ENCODE results near the gene AGT.
"Not testable (repeated sequence)": the region's sequence is repeated elsewhere in the genome, so short reads cannot be mapped to it uniquely, and the experiment has no call there.

Gene AGT

GRCh38 chr1:230684998-230685397 lies 28.9 kb downstream of the AGT start:
- DNase-seq = no peak

DNA sequence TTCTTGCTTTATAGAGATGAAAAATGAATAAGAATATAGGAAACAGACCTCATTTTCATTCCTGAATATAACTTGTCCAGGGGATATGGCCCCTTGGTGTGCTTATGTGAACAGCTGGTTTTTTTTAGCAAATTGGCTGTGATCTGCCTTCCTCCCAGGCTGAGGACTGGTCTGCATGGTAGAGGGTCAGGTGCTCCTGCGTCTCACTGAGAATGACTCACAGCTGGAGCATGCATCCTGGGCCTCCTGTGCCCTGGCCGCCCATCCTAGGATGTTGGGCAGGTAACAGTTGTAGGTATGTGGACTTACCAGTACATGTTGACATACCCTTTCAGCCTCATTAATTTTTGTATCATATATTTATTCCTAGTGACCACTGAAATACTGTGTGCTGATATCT lies 29.8 kb downstream of the AGT start:
- DNase-seq = no peak

GRCh38 chr1:230682882-230683610 lies 30.9 kb downstream of the AGT start:
- DNase-seq = no peak

DNA sequence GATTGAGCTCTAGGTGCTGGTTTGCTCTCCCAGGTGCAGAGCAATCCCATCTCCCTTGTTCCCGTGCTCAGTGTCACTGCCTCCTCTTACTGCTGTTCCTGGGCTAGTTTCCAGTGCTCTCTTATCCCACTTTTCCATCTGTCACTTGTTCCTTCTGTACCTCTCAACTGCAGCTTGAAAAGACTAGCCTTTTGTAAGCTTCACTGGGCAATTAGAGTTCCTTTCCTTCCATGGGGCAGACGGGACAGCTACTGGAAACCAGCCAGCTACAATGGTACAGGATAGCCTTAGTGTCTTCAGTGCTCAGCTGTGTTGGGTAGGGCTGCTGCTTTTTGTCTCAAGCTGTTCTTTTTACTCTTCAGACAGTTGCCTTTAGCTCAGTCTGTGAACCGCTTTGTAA lies 31.6 kb downstream of the AGT start:
- no peak for DNase-seq

DNA sequence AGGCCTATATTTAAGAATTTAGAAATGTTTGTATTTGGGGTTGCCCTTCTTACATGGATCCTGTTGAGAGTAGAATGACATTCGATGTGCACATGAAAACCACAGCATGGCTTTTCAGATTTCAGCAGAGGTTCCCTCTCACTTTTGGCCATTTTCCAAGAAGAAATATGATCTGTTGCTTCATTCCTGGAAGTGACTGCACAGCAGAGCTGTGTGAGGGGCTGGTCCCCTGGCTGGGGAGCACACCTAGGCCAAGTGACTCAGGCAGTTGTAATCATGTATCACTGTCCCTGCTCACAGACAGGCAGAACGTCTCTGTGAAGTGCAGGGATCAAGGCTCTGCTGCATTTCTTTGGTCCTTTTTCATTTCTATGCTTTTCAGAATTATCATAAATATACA lies 32.3 kb downstream of the AGT start:
- DNase-seq = no peak

GRCh38 chr1:230680300-230681025 lies 33.5 kb downstream of the AGT start:
- DNase-seq = no peak

DNA sequence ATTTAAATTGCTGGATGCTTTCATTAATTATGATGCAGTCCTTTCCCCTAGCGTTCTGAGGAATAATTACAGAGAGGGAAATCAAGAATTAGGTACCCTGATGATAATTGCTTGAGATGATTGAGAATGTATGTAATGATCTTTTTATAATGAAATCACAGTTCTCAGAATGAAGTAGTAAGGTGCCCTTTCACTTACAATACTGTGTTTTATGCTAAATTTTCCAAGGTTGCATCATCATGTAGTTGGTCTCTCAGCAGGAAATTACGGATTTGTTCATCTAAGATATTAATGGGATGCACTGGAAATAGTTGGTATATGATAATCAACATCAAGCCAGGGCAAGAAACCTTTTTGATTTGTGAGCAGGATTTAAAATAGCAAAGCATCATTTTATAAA lies 34.1 kb downstream of the AGT start:
- DNase-seq = no peak

DNA sequence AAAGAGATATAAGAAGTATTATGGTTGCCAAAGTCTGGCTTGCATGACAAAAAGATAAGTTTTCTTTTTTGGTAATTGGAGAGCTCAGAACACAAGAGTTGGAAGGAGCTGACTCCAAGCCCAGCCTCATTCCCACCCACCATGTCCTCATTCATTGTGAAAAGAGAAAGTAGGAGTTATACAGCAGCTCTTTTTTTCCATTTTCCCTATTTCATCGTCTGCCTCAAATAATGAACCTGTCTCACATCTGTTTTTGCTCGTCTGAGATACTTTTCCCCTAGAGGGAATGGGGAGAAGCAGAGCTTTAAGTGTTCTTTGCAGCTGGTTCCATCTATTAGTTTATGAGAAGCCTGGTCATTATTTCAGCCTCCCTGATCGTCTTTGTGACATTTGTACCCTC lies 34.7 kb downstream of the AGT start:
- DNase-seq = no peak

- no peak for DNase-seq
Measured at GRCh38 chr1:230677200-230677599, 36.7 kb downstream of the AGT start.

- DNase-seq = no peak
Measured at GRCh38 chr1:230674581-230674980, 39.3 kb downstream of the AGT start.

DNA sequence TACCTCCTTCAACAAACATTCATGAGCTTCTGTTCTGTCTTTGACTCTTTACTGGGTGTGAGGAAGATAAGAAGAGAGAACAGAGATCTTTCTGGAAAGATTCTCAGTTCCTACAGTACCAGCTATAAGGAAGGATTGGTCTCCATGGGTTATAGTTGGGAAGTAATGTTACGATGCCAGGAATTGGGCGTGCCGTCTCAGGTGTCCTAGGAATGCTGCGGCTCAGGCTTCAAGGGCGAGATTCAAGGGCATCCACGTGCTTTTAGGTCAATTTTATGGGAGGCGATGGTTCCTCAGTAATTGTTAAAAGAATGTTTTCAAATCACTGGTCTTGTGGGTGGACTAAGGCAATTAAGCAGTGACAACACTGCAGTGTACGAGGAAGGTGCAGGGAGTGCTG lies 44.4 kb downstream of the AGT start:
- no peak for DNase-seq

- DNase-seq = no peak
Measured at GRCh38 chr1:230668227-230668626, 45.7 kb downstream of the AGT start.

DNA sequence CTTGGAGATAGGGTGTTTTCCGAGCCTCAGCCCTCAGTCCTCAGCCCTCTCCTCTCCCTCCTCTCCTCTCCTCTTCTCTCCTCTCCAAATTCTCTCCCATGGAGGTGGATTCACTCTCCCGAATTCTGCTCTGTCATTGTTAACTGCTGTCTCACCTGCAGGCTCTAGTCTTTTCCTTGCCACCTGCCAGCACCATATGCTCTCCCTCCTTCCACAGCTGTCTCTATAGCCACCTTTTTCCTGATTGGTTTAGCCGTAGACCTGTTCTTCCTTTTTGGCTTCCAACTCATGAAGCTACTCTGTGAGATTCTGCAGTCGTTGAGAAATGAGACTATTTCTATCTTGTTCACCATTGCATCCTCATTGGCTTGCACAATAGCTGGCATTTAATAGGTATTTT lies 51.9 kb downstream of the AGT start:
- no peak for DNase-seq

DNA sequence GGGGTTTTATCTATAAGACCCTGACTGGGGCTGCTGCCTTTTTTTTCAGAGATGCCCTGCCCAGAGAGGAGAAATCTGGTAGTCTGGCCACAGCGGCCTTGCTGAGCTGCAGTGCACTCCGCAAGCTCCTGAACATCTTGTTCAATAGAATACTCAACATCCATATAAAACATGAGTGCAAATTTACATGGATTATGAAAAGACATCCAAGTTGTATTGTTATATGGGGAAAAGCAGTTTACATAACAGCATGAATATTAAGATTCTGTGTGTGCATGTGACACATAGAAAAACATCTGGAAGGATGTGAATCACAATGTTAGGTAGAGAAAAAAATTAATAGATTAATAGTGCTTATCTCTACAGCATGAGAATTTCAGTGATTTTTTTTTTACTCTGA lies 55.2 kb downstream of the AGT start:
- DNase-seq = no peak

DNA sequence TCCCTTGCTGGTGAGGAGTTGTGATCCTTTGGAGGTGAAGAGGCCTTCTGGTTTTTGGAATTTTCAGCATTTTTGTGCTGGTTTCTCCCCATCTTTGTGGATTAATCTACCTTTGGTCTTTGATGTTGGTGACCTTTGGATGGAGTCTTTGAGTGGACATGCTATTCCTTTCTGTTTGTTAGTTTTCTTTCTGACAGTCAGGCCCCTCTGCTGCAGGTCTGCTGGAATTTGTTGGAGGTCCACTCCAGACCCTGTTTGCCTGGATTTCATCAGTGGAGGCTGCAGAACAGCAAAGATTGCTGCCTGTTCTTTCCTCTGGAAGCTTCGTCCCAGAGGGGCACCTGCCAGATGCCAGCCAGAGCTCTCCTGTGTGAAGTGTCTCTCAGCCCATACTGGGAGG lies 55.8 kb downstream of the AGT start:
- DNase-seq = not testable (repeated sequence)

GRCh38 chr1:230656719-230657118 lies 57.2 kb downstream of the AGT start:
- DNase-seq = not testable (repeated sequence)

Measured in NCI-H1048 (cell line).